Stimulated activated CD4-positive, alpha-beta T cell treated with anti-CD3 and anti-CD28 coated beads, Interleukin-12 subunit alpha, Interleukin-12 subunit beta, amount 100 ng/mL, for 48 hours (primary cell): ENCODE results near the gene ALKBH5.

Source experiments
- DNase-seq, 3 donors: peaks; one replicate each; pipeline ENCODE4 v3.0.0-alpha.2; 2020; ENCODE audit warnings: low read depth in 2 of 3, low spot score in 1 of 3

Gene ALKBH5

DNA sequence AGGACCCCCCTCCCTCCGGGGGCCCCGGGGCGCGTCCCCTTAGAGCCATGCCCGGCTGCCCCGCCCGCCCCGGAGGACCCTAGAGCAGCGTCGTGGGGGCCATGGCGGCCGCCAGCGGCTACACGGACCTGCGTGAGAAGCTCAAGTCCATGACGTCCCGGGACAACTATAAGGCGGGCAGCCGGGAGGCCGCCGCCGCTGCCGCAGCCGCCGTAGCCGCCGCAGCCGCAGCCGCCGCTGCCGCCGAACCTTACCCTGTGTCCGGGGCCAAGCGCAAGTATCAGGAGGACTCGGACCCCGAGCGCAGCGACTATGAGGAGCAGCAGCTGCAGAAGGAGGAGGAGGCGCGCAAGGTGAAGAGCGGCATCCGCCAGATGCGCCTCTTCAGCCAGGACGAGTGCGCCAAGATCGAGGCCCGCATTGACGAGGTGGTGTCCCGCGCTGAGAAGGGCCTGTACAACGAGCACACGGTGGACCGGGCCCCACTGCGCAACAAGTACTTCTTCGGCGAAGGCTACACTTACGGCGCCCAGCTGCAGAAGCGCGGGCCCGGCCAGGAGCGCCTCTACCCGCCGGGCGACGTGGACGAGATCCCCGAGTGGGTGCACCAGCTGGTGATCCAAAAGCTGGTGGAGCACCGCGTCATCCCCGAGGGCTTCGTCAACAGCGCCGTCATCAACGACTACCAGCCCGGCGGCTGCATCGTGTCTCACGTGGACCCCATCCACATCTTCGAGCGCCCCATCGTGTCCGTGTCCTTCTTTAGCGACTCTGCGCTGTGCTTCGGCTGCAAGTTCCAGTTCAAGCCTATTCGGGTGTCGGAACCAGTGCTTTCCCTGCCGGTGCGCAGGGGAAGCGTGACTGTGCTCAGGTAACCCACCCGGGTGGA, 759 bp downstream of the ALKBH5 start:
- peak; percentile 45 to 63 (median 53) for DNase-seq

DNA sequence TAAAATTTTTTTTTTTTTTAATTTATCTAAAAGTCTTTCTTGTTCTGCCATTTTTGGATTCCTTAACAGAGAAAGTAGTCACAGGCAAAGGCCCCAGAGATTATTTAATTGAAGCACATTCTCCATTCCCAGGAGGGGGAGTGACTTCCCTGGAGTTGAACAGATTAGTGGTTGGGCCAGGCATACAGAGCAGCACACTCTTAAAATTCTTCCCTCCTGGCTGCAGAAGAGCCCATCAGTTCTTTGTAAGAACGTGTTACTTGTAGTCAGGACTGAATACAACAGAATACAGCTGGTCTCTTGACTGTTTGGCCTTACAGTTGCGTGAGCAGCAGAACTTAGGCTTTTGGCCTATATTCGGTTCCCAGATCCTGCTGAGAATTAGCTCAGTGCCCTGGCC, 1.8 kb downstream of the ALKBH5 start:
- no peak for DNase-seq

DNA sequence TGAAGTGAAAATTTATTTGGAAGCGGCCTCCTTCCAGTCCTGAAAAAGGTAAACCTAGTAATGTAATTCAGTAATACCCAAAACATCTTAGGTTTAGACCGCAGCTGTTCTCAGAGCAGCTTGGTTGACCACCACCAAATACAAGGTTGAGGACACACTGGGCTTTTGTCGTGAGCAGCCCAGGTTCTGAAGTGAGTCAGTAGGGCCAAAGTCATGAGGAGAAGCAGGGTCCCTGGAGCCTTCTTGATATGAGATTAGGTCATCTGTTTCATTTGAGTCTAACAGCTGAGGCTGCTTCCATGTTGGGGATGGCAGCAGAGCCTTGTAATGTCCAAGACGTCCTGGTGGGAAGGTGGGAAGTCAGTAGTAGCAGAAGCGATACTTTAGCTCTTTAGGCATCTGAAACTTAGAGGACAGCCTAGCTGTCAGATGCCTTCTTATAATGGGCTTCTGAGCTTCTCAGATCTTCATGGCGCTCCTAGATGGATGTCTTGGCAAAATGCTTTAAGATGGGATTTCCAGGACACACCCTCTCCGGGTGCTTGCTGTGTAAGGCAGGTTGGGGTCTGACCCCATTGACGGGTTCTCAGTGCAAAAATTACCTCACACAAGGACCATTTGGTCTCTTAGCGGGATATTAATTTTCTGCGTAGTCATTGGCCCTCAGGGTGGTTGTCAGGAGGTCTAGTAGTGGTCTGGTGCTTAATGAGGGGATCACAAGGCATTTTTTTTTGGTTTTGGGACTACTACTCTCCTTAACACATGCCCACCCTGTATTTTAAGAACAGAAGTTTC, 2.4 kb downstream of the ALKBH5 start:
- no peak for DNase-seq

DNA sequence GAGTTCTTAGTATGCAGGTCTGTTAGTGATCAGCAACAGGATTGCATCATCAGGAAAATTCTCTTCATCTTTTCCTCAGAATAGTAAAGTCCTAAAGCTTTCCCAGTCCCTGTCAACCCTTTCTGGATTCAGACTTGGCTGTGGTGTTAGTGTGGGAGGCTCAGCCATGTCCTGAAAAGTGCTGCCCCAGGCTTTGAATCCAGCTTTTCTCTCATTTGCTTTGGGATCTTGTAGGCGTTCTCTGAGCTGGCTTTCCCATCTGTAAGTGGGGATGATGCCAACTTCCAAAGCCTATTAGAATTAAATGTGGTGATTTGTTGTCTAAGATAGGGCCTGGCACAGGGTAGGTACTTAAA, 3.0 kb downstream of the ALKBH5 start:
- no peak for DNase-seq

DNA sequence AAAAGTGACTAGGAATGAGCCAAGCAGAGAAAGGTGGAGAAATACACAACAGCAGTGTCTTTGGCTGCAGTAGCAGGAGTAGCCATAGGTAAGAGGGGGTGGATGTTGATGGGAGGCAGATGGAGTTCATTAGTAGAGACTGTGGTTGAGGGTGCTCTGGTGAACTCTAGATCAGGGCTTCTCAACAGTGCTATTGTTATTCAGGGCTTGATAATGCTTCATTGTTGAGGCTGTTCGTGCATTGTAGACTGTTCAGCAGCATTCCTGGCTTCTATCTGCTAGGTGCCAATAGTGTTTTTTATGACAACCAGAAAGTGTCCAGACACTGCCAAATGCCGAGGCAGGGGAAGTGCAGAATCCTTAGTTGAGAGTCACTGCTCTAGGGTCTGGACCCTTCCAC, 3.6 kb downstream of the ALKBH5 start:
- no peak for DNase-seq

DNA sequence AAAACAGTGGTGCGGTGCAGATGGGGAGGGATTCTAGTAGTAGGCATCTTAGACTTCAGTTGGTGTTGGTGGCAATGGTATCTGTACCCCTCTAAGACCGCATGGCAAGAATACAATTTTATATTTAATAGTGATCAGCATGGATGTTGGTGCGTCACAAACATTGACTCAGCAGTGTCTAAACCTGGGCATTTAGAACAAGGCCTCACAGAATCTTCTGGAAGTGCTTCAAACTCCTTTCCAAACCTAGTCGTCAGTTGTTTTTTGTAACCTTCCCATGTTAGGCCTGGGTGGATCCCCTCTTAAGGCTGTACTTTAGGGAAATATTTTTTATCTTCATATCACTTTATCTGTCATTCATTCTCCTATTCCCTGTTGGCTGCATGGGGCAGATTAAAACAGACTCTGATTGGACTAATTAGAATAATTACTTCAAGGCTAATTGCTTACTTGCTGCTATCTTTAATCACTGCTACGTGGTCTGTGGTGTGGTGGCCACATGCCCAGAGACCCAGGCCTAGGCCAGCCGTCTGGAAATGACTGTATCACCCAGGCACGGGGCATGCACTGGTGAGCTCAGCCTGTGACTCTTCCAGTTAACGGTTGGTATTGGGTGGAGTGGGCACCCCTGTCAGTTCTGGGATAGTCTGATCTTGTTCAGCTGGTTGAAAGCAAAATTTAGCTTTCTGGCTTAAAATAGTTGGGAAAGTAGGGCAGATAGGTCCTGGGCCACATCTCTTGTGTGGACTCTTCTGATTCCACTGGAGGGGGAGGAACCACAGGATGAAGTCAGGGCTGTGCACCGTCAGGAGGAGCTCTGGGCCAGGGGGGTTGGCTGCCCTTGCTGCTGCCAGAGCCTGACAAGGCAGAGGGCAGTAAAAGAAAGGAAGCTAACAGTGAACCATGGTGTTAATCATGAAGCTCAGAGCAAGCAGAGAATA, 4.5 kb downstream of the ALKBH5 start:
- DNase-seq = no peak

DNA sequence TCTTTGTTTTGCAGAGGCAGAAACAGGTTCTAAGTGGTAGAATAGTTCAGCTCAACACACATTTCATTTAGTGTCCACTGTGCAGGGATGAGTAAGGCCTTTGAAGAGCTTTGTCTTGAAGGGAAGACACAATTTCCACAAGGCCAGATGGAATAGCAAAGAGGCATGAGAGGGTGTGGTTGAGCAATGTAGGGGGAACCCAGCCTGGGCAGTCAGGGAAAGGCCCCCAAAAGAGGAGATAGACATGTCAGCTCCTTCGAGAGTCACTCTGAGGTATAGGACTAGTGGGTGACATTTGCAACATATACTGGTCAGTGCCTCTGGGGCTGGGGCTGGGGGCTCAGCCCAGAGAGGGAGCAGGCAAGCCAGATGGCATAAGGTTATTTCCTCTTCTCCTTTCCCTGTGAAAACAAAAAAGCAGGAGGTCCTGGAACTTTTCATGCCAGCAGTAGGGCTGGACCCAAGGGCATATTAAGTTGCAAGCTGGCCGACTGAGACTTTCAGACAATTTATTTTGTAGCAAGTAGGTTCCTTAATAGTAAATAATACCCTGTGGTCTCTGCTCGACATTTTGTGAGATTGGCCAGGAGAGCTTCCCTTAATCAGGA, 7.1 kb downstream of the ALKBH5 start:
- no peak for DNase-seq

DNA sequence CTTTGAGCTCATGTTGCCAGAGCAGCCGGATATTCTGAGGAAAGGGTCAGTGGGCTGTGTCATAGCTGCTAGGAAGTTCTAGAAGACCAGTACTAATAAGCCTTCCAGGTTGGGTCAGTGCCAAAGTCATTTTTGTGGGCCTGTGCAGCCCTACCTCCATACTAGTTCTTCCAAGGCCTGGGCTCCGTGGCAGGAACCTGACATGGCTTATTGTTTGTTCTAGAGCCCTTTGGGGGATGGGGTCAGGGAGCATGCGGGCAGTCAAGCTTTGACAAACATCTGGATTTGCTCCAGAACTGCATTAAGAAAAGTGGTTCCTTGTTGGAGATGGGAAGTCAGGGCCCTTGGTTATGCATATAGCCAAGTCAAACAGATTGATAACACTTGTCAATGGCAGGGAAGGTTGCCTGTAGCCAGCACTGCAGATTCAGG, 7.6 kb downstream of the ALKBH5 start:
- no peak for DNase-seq

DNA sequence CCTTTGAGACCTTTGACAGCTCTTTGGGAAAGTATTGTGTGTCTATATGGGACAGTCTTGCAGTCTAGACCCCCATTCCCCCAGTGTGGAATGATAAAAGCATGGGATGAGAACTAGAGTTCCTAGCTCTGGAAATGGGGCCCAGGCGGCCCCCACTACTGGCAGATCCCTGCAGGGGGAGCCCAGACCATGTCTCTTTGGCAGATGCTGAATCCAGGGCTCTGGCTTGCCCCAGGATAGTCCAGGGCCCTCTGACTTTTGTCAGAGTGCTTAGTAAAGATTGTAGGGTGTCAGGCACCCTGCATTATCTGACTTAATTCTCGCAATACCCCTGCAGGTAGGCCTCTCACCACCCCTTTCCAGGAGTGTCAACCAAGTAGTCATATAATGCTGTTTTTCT, 8.3 kb downstream of the ALKBH5 start:
- DNase-seq = no peak

DNA sequence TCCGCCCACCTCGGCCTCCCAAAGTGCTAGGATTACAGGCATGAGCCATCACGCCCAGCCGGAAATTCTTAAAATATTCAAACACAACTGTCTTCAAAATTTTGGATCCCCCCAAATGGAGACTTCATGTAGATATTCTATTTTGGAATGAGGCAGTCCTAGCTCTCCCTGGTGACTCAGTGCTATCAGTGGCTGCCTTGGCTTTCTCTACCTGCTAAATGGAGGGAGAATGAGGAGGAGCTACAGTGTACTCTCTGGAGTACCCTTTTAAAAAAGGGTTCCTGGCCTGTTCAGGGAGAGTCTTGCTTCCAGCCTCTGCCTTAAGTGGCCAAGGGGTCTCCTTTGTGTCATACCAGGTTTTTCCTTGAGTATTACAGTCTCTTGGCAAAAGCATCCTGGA, 10.8 kb downstream of the ALKBH5 start:
- no peak for DNase-seq

DNA sequence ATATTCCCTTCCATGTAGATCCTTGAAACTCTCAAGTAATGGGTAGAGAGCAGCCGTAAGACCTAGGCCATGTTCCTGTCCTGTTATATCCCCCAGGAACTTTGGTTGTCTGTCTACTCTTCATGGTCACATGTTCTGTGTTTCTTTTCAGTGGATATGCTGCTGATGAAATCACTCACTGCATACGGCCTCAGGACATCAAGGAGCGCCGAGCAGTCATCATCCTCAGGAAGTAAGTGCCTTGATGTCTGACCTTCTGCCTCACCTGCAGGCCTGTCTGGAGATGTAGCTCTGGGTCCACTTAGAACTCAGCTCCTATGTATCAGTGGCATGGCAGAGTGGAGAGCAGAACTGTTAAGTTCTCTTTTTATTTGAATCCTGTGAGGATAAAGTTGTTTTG, 11.2 kb downstream of the ALKBH5 start:
- no peak for DNase-seq

DNA sequence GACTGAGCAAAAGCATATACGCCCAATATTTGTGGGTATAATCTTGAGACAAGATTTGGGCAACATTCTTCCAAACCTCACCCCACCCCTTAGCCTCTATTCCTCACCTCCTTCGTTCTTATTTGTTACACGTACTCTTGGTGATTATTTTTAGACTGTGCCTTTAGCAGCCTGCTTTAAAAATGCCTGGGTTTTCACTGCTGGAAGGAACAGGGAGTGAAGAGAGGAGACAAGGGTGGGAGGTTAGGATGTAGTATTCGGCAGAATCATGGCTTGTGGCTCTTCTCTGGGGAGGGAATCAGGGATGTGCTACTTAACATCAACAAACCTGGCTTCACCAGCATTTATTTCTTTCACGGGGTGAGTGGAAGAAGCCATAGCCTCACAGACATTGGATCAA, 11.6 kb downstream of the ALKBH5 start:
- no peak for DNase-seq

DNA sequence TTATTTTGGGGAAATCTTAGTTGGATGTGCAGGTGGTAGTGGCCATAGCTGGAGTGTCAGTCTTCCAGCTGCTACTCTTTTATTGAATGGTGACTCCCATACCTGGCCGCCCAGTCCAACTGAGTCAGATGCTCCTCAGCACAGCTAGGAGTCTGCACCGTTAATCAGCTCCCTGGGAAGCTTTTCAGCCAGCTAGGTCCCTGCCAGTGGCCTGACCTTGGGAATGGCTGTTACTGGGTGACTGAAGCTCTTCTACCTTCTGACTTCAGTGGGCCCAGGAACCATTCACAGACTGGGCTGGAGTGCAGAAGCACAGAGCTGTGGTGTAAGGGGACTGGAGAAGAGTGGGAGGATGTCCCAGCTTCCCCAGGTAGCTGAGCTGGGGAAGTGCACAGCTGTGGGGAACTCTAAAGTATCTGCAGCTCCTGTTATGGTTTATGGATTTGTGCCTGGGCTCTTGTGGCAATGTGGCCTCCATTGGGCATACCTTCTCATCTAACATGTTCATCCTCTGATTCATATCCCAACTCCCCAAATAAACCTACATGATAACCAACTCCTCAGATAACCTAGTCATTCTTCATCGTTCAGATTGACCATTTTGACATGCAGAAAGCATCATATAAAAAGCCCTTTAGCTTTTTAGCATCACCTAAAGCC, 14.0 kb downstream of the ALKBH5 start:
- DNase-seq = no peak

DNA sequence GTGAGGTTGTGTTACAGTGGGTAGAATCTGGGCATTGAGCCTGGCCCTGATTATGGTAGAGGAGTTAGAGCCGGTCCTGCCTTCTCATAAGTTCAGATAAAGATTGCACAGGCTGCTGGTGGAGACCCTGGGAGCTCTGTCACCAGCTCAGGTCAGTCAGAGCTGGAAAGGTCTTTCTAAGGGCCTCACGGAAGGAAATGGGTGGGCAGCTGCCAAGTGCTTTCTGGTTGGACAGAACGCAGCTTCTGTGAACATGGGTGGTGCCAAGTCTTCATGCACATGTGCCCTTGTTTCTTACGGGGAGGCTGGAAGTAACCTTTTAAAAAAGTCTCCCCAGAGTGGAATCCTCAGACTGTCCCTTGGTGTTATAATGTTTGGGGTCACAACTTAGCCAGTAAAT, 14.9 kb downstream of the ALKBH5 start:
- DNase-seq = no peak

DNA sequence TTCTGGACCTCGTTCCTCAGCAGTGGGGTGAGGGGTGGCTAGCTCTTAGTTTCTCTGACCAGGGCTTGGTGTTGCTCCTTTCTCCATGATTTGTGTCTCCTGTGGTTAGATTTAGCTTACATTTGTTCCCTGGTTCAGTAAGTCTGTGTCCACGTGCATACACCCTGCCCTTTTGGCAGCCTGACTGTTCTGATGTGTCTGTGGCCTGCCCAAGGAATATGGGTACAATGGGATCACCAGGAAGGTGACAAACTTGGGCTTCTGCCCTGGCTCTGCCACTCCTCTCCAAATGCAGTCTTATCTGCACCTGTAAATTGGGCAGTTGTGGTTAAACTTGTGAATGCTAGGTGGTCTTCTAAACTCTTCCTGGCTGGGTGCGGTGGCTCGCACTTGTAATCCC, 17.5 kb downstream of the ALKBH5 start:
- no peak for DNase-seq

DNA sequence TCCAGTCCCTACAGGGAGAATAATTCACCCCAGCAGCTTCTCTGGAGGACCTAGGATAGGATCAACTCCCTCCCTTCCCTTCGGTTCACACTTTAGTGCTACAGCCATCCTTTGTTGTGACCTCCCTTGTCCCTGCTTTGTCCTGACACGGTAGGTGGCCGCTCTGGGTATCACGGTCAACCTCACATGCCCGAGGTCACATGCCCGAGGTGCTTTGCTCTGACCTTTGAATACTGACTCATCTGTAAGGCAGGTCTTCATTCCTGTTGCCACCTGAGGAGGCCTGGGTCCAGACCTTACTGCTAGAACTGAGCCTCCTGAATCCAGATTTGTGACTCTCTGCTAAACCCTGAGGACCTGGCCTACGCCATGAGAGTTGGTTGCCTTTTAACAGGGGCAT, 19.7 kb downstream of the ALKBH5 start:
- DNase-seq = no peak

DNA sequence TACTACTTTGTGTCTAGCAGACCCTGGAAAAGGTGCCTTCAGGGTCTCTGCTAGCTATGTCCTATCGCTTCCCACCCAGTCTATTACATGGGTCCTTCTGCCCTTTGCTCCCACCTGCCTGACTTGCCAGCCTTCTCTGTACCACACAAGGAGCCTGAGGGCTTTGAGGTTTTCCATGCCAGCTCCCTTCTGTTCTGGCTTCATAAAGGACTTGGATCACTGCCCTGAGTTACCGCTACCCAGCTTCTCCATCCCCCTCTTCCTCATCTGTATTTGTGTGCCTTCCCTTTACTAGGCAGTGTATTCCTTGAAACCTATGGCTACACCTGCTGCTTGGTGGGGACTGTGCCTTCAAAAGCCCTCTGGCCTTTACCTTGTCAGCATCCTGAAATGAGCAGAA, 22.2 kb downstream of the ALKBH5 start:
- DNase-seq = no peak

DNA sequence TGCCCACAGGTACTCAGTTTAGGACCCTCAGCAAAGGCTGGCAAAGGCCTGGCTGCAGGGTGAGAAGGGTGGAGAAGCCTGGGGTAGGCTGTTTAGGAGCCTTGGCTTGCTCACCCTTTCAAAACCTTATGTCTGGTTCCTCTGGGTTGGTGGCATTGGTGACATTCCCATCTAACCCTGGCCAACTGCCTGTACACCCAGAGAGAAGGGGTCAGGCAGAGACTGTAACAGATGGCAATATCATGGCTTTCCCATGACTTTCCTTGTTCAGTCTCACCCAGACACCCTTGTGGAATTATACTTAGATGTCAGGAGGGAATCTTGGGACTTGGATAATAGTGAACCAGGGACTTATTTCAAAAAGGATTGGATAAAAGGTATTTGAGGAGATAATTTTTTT, 23.3 kb downstream of the ALKBH5 start:
- no peak for DNase-seq

DNA sequence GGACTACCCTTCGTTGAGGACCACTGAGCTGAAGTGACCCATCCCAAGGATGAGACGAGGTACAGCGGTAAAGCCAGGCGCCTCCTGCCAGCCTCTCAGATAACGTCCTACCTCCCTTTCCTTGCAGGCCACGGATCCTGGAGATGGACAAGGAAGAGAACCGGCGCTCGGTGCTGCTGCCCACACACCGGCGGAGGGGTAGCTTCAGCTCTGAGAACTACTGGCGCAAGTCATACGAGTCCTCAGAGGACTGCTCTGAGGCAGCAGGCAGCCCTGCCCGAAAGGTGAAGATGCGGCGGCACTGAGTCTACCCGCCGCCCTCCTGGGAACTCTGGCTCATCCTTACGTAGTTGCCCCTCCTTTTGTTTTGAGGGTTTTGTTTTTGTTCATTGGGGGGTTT, 24.5 kb downstream of the ALKBH5 start:
- DNase-seq = no peak

DNA sequence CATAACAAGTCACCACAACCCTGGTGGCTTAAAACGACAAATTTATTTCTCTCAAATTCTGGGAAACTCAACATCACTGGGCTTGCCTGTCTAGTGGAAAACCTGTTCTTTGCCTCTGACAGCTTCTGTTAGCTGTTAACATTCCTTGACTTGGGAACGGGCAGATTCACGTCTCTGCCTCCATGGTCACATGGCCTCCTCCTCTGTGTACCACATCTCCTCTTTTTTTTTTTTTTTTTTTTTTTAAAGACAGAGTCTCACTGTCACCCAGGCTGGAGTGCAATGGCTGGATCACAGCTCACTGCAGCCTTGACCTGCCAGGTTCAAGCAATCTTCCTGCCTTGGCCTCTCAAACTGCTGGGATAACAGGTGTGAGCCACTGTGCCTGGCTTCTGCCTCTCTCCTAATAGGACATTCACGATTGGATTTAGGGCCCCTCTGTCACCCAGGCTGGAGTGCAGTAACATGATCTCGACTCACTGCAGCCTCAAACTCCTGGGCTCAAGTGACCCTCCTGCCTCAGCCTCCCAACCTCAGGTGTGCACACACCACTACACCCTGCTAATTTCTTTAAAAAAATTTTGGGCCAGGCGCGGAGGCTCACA, 30.1 kb downstream of the ALKBH5 start:
- DNase-seq = no peak
